Neural cell (in vitro differentiated cells): ENCODE measurements around the gene SHMT2. TPM values are rescaled to one million over a fixed set of nuclear protein-coding genes. Genes with fewer than 3 reads are reported as not detected.

Experiments used
- H2AFZ ChIP-seq: fragments of 200-600, 300-800 bp; sonication (generic), shearing (Covaris generic); 2 replicates; pipeline ENCODE4 v1.6.0; 2014; ENCODE audit warnings: low read depth, mild to moderate bottlenecking, antibody characterized with exemption, low read length, moderate library complexity
- H3F3A ChIP-seq: fragments of 200-600 bp; shearing (Covaris generic); 2 replicates; pipeline ENCODE4 v1.6.1; 2016; ENCODE audit warnings: mild to moderate bottlenecking, moderate library complexity, mixed read lengths, antibody characterized with exemption, low read length; ENCODE audit not compliant: insufficient read depth, poor library complexity, severe bottlenecking
- H3K27ac ChIP-seq: fragments of 200-600, 300-800 bp; sonication (generic), shearing (Covaris generic); 2 replicates; pipeline ENCODE4 v1.5.1; 2014; ENCODE audit warnings: mild to moderate bottlenecking, low read length, moderate library complexity
- H3K27me3 ChIP-seq: fragments of 300-800, 200-600 bp; sonication (generic), shearing (Covaris generic); 2 replicates; pipeline ENCODE4 v1.6.0; 2014; ENCODE audit warnings: mild to moderate bottlenecking, low read depth, low read length, moderate library complexity; ENCODE audit not compliant: insufficient read depth
- H3K36me3 ChIP-seq: fragments of 300-800, 200-600 bp; sonication (generic), shearing (Covaris generic); 2 replicates; pipeline ENCODE4 v1.5.1; 2014; ENCODE audit warnings: mild to moderate bottlenecking, antibody characterized with exemption, low read length, moderate library complexity; ENCODE audit not compliant: insufficient read depth
- H3K4me2 ChIP-seq: fragments of 300-800, 200-600 bp; sonication (generic), shearing (Covaris generic); 2 replicates; pipeline ENCODE4 v1.6.0; 2014; ENCODE audit warnings: mild to moderate bottlenecking, low read length
- H3K4me3 ChIP-seq: fragments of 300-800, 200-600 bp; sonication (generic), shearing (Covaris generic); 2 replicates; pipeline ENCODE4 v1.5.1; 2014; ENCODE audit warnings: mild to moderate bottlenecking, low read length, moderate library complexity
- H3K79me2 ChIP-seq: fragments of 200-600 bp; shearing (Covaris generic); replicated peaks from 2 replicates; pipeline ENCODE4 v1.6.0; 2014; ENCODE audit warnings: mild to moderate bottlenecking, low read length, moderate library complexity; ENCODE audit not compliant: insufficient read depth
- H3K9ac ChIP-seq: fragments of 300-800, 200-600 bp; sonication (generic), shearing (Covaris generic); 2 replicates; pipeline ENCODE4 v1.6.1; 2016; ENCODE audit warnings: mild to moderate bottlenecking, low read length, mixed read lengths
- H3K9me2 ChIP-seq: fragments of 200-600 bp; shearing (Covaris generic); 2 replicates; pipeline ENCODE4 v1.6.1; 2016; ENCODE audit warnings: mild to moderate bottlenecking, low read length, mixed read lengths; ENCODE audit not compliant: insufficient read depth
- H3K9me3 ChIP-seq: fragments of 200-600, 300-800 bp; sonication (generic), shearing (Covaris generic); 2 replicates; pipeline ENCODE4 v1.6.1; 2016; ENCODE audit warnings: mild to moderate bottlenecking, mixed run types, low read length, moderate library complexity, mixed read lengths
- H4K20me1 ChIP-seq: fragments of 200-600 bp; shearing (Covaris generic); 2 replicates; pipeline ENCODE4 v1.6.1; 2016; ENCODE audit warnings: mild to moderate bottlenecking, mixed run types; ENCODE audit not compliant: insufficient read depth
- CTCF ChIP-seq: fragments of 450-650 bp; IDR thresholded peaks from 2 replicates; pipeline ENCODE4 v1.5.1; 2014; ENCODE audit warnings: antibody characterized with exemption, mild to moderate bottlenecking, moderate library complexity; ENCODE audit not compliant: poor library complexity, severe bottlenecking
- EP300 ChIP-seq: fragments of 450-650 bp; conservative IDR thresholded peaks from 2 replicates; pipeline ENCODE4 v1.6.1; 2014; ENCODE audit warnings: antibody characterized with exemption, mild to moderate bottlenecking, moderate library complexity; ENCODE audit not compliant: poor library complexity, severe bottlenecking
- EZH2 ChIP-seq: fragments of 200-600, 300-800 bp; shearing (Covaris generic), sonication (generic); IDR thresholded peaks from 2 replicates; pipeline ENCODE4 v1.6.1; 2014; ENCODE audit warnings: antibody characterized with exemption, low read length, borderline replicate concordance, mild to moderate bottlenecking; ENCODE audit not compliant: insufficient read depth, poor library complexity, severe bottlenecking
- MXI1 ChIP-seq: fragments of 450-650 bp; conservative IDR thresholded peaks from 2 replicates; pipeline ENCODE4 v1.6.1; 2014; ENCODE audit warnings: antibody characterized with exemption, mild to moderate bottlenecking; ENCODE audit not compliant: poor library complexity, severe bottlenecking
- RAD21 ChIP-seq: fragments of 450-650 bp; conservative IDR thresholded peaks from 2 replicates; pipeline ENCODE4 v1.6.1; 2014; ENCODE audit warnings: antibody characterized with exemption, mild to moderate bottlenecking, moderate library complexity
- REST ChIP-seq: IDR thresholded peaks from 2 replicates; pipeline ENCODE4 v1.6.1; 2012; ENCODE audit warnings: borderline replicate concordance
- SMC3 ChIP-seq: fragments of 450-650 bp; conservative IDR thresholded peaks from 2 replicates; pipeline ENCODE4 v1.6.1; 2014; ENCODE audit warnings: antibody characterized with exemption, mild to moderate bottlenecking, moderate library complexity; ENCODE audit not compliant: poor library complexity
- TAF1 ChIP-seq: IDR thresholded peaks from 2 replicates; pipeline ENCODE4 v1.6.1; 2012; ENCODE audit warnings: low read depth
- polyA plus RNA-seq: library from polyadenylated mRNA; depleted of rRNA; stranded (reverse); fragments of >200 nt; gene quantifications from 2 replicates; pipeline ENCODE4 v1.2.3, GENCODE V29; 2014

The SHMT2 gene
- polyA plus RNA-seq, 1 donor from 2014 or later: 38.2 TPM

GRCh38 chr12:57250541-57250940 is 21.0 kb downstream of the SHMT2 start:
- TF ChIP-seq EP300 (no peak), SMC3 (no peak), RAD21 (no peak), MXI1 (no peak), TAF1 (no peak), EZH2 (no peak), REST (no peak)
- no peaks in the 10 kb centered on the region for H3K9me2 ChIP-seq
- no peaks in the 10 kb centered on the region for H3K27me3 ChIP-seq
- H3K36me3 ChIP-seq: no peaks in the 10 kb centered on the region
- no peak overlapping the region for H3K27ac ChIP-seq
- H3F3A ChIP-seq: no peaks in the 10 kb centered on the region
- no peak overlapping the region for H2AFZ ChIP-seq
- no peaks in the 10 kb centered on the region for H3K9me3 ChIP-seq
- no peak overlapping the region for H3K9ac ChIP-seq
- H3K4me2 ChIP-seq: no peak overlapping the region
- no peaks in the 10 kb centered on the region for H3K79me2 ChIP-seq
- H3K4me3 ChIP-seq: no peak overlapping the region
- no peaks in the 10 kb centered on the region for H4K20me1 ChIP-seq

GRCh38 chr12:57250956-57251355 is 21.4 kb downstream of the SHMT2 start, which contains the start of gene STAC3:
Gene STAC3 (minus strand): TSS chr12:57251187. CDS start chr12:57249636, 1,551 bp downstream.
- H3K27me3 ChIP-seq: no peaks in the 10 kb centered on the region
- no peak within 1 kb of the TSS for H3K4me2 ChIP-seq
- no peaks in the 10 kb centered on the region for H3K9me2 ChIP-seq
- H2AFZ ChIP-seq: no peak within 1 kb of the TSS
- no peaks in the 10 kb centered on the region for H4K20me1 ChIP-seq
- H3K27ac ChIP-seq: no peak within 1 kb of the TSS
- no peak within 1 kb of the TSS for H3K4me3 ChIP-seq
- H3K9ac ChIP-seq: no peak within 1 kb of the TSS
- no peaks in the 10 kb centered on the region for H3F3A ChIP-seq
- H3K9me3 ChIP-seq: no peaks in the 10 kb centered on the region
- no peak for TF ChIP-seq CTCF
- no peaks in the 10 kb centered on the region for H3K36me3 ChIP-seq
- no peaks in the 10 kb centered on the region for H3K79me2 ChIP-seq
